ENCODE measurements around the gene SPEN.

The SPEN gene

DNA sequence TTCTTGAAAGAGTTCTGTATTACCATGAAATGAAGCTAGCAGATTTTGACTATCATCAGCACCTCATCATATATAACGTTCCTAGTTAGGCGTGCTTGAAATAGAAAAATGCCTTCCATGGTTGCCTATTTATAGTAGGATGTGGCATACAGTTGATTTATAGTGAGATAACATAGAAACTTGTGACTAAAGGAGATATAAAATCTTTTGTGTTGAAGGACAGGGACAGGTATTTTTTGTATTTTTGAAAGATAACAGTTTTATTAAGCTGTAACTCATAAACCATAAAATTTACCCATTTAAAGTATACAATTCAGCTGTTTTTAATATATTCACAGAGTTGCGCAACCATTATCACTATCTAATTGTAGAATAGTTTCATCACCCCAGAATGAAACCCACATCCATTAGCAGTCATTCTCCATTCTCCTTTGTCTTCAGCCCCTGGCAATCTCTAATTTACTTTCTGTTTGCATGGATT lies 19.3 kb downstream of the SPEN start:
- TF ChIP-seq, protein P1, sequence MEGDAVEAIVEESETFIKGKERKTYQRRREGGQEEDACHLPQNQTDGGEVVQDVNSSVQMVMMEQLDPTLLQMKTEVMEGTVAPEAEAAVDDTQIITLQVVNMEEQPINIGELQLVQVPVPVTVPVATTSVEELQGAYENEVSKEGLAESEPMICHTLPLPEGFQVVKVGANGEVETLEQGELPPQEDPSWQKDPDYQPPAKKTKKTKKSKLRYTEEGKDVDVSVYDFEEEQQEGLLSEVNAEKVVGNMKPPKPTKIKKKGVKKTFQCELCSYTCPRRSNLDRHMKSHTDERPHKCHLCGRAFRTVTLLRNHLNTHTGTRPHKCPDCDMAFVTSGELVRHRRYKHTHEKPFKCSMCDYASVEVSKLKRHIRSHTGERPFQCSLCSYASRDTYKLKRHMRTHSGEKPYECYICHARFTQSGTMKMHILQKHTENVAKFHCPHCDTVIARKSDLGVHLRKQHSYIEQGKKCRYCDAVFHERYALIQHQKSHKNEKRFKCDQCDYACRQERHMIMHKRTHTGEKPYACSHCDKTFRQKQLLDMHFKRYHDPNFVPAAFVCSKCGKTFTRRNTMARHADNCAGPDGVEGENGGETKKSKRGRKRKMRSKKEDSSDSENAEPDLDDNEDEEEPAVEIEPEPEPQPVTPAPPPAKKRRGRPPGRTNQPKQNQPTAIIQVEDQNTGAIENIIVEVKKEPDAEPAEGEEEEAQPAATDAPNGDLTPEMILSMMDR (conservative IDR thresholded peaks at IDR 0.05; ENCODE audit: low read length): no peak
- H3K4me3 ChIP-seq (ENCODE audit: low read length): no peak overlapping the region
- DNase-seq (ENCODE audit: low read depth): peak; percentile 55

DNA sequence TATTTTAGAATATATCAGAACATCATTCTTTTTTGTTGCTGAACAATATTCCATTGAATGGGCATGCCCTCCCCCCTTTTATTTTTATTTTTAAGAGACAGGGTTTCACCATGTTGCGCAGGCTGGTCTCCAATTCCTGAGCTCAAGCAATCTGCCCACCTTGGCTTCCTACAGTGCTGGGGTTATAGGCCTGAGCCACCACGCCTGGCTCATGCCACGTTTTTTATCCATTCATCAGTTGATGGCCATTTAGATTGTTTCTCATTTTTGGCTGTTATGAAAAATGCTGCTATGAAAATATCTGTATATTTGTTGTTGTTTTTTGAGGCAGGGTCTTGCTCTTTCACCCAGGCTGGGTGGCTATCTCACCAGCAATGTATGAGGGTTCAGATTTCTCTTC lies 19.8 kb downstream of the SPEN start:
- TF ChIP-seq, protein P1 (conservative IDR thresholded peaks at IDR 0.05; ENCODE audit: low read length): no peak
- H3K4me3 ChIP-seq (ENCODE audit: low read length): no peak overlapping the region
- DNase-seq (ENCODE audit: low read depth): no peak

DNA sequence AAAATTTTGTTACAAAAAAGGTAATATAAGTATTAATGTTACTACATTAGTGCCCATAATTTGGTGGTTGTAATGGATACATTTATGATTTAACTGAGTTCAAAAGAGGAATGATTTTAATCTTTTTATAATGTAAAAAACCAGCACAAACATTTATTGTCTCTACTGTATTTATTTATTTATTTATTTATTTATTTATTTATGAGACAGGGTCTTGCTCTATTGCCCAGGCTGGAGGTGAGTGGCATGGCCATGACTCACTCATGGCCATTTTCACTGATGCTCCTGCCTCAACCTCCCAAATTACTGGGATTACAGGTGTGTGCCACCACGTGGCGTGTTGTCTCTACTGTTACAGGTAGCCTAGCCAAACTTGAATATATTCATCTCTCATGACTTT lies 21.9 kb downstream of the SPEN start:
- DNase-seq (ENCODE audit: low read depth): no peak
- TF ChIP-seq, protein P1 (conservative IDR thresholded peaks at IDR 0.05; ENCODE audit: low read length): no peak
- H3K4me3 ChIP-seq (ENCODE audit: low read length): no peak overlapping the region

DNA sequence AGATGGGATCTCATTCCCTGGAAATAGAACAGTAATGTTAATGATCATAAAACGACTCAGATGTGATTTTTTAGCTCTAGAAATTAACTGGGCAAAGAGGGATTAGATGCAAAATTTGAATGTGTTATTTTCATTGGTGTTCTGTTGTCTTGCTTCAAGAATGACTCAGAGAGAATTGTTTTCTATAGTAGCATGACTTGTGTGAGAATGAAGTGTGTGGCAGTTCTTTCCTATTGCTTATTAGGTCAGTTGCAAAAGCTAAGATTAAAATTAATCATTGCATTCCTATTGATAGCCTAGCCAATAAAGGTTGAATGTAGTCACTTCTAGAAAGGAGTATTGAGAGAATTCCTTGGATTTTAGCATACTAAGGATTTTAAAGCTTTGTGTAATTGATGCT lies 22.9 kb downstream of the SPEN start:
- DNase-seq (ENCODE audit: low read depth): no peak
- TF ChIP-seq, protein P1 (conservative IDR thresholded peaks at IDR 0.05; ENCODE audit: low read length): no peak
- H3K4me3 ChIP-seq (ENCODE audit: low read length): no peak overlapping the region

DNA sequence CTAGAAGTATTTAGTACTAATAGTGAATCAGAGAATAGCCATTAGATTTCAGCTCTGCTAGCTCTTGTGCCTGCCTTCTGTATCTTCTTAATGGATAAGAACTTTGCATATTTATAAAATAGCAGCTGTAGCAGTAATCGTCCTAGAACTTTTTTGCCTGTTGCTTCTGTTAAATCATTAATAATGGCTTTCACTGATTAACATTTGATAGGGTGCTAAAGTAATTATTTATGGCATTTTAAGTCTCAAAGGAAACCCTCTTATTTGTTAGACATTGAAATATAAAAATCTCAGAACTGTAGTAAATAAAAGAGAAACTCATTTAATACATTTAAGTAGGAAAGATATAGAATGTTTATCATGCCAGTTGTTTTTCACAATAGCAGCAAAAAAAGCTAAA lies 27.0 kb downstream of the SPEN start:
- no peak overlapping the region for H3K4me3 ChIP-seq (ENCODE audit: low read length)
- DNase-seq (ENCODE audit: low read depth): no peak
- TF ChIP-seq, protein P1 (conservative IDR thresholded peaks at IDR 0.05; ENCODE audit: low read length): no peak

DNA sequence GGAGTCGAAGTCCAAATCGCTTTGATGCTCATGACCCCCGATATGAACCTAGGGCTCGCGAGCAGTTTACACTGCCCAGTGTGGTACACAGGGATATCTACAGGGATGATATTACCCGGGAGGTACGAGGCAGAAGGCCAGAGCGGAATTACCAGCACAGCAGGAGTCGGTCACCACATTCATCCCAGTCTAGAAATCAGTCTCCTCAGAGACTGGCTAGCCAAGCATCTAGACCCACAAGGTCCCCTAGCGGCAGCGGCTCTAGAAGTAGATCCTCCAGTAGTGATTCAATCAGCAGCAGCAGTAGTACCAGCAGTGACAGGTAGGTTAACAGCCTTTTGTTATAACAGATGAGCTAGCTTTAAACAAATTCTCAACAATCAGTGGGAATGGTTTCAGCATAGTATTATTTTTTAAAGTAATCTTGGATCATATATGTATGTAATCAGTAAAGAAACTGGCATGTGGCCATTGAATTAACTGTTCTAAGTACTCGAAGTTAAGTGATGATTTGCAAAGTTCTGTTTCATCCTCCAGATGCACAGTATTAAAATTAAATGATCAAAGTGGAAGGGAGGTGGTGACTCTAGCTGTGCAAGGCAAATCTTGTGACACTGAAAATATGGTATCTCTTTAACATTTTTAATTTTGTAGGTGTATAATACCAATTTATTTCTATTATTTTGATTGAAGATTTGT lies 29.0 kb downstream of the SPEN start:
- no peak for DNase-seq (ENCODE audit: low read depth)
- TF ChIP-seq, protein P1 (conservative IDR thresholded peaks at IDR 0.05; ENCODE audit: low read length): peak; percentile 17

DNA sequence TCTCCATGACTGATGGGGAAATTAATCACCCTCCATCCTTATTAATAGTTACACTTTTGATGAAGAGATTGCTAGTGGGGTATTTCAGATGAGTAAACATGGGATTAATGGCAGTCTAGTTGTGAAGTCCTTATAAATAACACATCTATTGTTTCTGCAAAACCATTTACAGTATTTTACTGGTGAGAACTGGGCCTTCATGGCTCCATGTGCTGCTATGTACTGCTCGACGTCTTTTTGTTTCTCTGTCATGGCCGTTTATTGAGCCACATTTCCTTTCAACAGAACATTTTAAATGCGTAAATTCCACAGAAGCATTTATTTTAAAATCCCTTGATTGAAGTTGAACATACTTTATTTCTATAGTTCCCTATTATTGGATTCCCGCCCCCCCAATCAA lies 34.5 kb downstream of the SPEN start:
- DNase-seq (ENCODE audit: low read depth): no peak
- no peak overlapping the region for H3K4me3 ChIP-seq (ENCODE audit: low read length)
- TF ChIP-seq, protein P1 (conservative IDR thresholded peaks at IDR 0.05; ENCODE audit: low read length): no peak

More for the DNA sequence above, 29.0 kb downstream of the SPEN start:
- no peak overlapping the region for H3K4me3 ChIP-seq (ENCODE audit: low read length)
